Hair follicle dermal papilla cell (primary cell): ENCODE data around the gene TATDN3. TPM values are rescaled to one million over a fixed set of nuclear protein-coding genes. Genes with fewer than 3 reads are reported as not detected.

Experiments used
- small RNA-seq: library from RNA; depleted of rRNA; stranded (forward); fragments of <200 nt; gene quantifications from one replicate; pipeline ENCODE3, GENCODE V24; 2012
- total RNA-seq: library from RNA; depleted of rRNA; stranded (reverse); fragments of >200 nt; gene quantifications from 2 replicates; pipeline ENCODE4 v1.2.3, GENCODE V29; 2012

The TATDN3 gene
- 11.7 and 13.5 TPM in 2 replicates for total RNA-seq

GRCh38 chr1:212791676-212792395, at the start of gene TATDN3, which contains the start of gene NSL1:
Gene TATDN3 (plus strand): TSS chr1:212791894. CDS start chr1:212791922, 28 bp downstream.
Gene NSL1 (minus strand): TSS chr1:212791777. CDS start chr1:212791763, 14 bp downstream.

GRCh38 chr1:212847549-212847948, 55.9 kb downstream of the TATDN3 start, which contains the start of gene SPATA45:
Gene SPATA45 (minus strand): TSS chr1:212847649. CDS start chr1:212836149, 11,500 bp downstream.

GRCh38 chr1:212857992-212858460, 66.3 kb downstream of the TATDN3 start, which contains the start of gene FLVCR1:
Gene FLVCR1 (plus strand): TSS chr1:212858275. CDS start chr1:212858453, 178 bp downstream.

Small RNA genes lying within 50 kb of the gene (small RNA-seq; reads per million reads assigned to genes)
- not detected for gene AC104333.1
- not detected for gene AC104333.2

Other genes starting within 250 kb of the TATDN3 start
- 9.1 and 10.4 TPM in 2 replicates for gene ATF3, start 183.1 kb upstream of the TATDN3 start, total RNA-seq
- 1.1 and 1.8 TPM in 2 replicates for gene BATF3, start 92.1 kb upstream of the TATDN3 start, total RNA-seq
- 21.6 and 24.7 TPM in 2 replicates for gene NSL1, start 117 bp upstream of the TATDN3 start, total RNA-seq
- not detected in 2 replicates for gene SPATA45, start 55.8 kb downstream of the TATDN3 start, total RNA-seq
- gene FLVCR1, start 66.4 kb downstream of the TATDN3 start, total RNA-seq, result 4.3 and 8.4 TPM in 2 replicates
- not detected in 2 replicates for gene VASH2, start 158.6 kb downstream of the TATDN3 start, total RNA-seq
- 60.5 and 62.8 TPM in 2 replicates for gene ANGEL2, start 224.0 kb downstream of the TATDN3 start, total RNA-seq